Stimulated activated naive CD4-positive, alpha-beta T cell (primary cell): ENCODE measurements around the gene TEX261.

Experiments
- DNase-seq, 6 experiments: peaks; one replicate each; lab custom pipeline; 2025; lab: John Stamatoyannopoulos, UW

Gene TEX261

GRCh38 chr2:70936979-70937811, 57.5 kb downstream of the TEX261 start:
- no peak for DNase-seq

GRCh38 chr2:70936165-70936978, 58.3 kb downstream of the TEX261 start:
- DNase-seq = no peak
